Measurements from ENCODE around the gene KCNQ5. TPM values are rescaled to one million over a fixed set of nuclear protein-coding genes. Genes with fewer than 3 reads are reported as not detected.

KCNQ5 gene
- total and polyA plus RNA-seq, 2 donors (not counting 1 experiment from before 2014, with no cell fraction given), result 0.74 to 4.6 TPM

- H3K79me2 ChIP-seq (ENCODE audit: control insufficient read depth, insufficient read depth, low read length), result peaks cover 15% of the 10 kb centered on the region
- H3K27ac ChIP-seq (ENCODE audit: insufficient read depth, low read length), result no peak overlapping the region
- no peak overlapping the region for H3K4me3 ChIP-seq (replicated peaks in 1 of 4; ENCODE audit: control extremely low read depth in 1 of 4, insufficient read depth in 1 of 4, low read depth in 3 of 4, low read length in 4 of 4)
- no peak overlapping the region for H2AFZ ChIP-seq (ENCODE audit: low read length)
- no peaks in the 10 kb centered on the region for H3K27me3 ChIP-seq (ENCODE audit: control insufficient read depth, insufficient read depth, low read length)
- no peaks in the 10 kb centered on the region for H3K9me3 ChIP-seq (ENCODE audit: control insufficient read depth, insufficient read depth, low read depth, low read length)
- DNase-seq (ENCODE audit: low read depth in 2 of 2), result no peak
- H3K4me1 ChIP-seq (ENCODE audit: control insufficient read depth, extremely low read depth, insufficient read depth, low read length), result peaks cover 2% of the 10 kb centered on the region
- no peak overlapping the region for H3K9ac ChIP-seq (ENCODE audit: insufficient read depth, low read length)
- no peaks in the 10 kb centered on the region for H3K36me3 ChIP-seq (ENCODE audit: control insufficient read depth, insufficient read depth, low read length)
- TF ChIP-seq EZH2 (IDR thresholded peaks at IDR 0.05; ENCODE audit: low read length, missing control alignments) (no peak), CTCF (conservative IDR thresholded peaks at IDR 0.05 in 1 of 2, IDR thresholded peaks at IDR 0.05 in 1 of 2; ENCODE audit: low read depth in 1 of 2, low read length in 2 of 2) (peak; percentile 63 to 78)
- H4K20me1 ChIP-seq (ENCODE audit: control insufficient read depth, extremely low read depth, insufficient read depth, low read length), result no peaks in the 10 kb centered on the region
- no peak overlapping the region for H3K4me2 ChIP-seq (ENCODE audit: extremely low read depth, insufficient read depth, low read length)
These were observed 2.8 kb downstream of the KCNQ5 start for GRCh38 chr6:72624557-72625160.

GRCh38 chr6:72626126-72626525, 4.3 kb downstream of the KCNQ5 start:
- Histone ChIP-seq H4K20me1 (ENCODE audit: control insufficient read depth, extremely low read depth, insufficient read depth, low read length) (no peaks in the 10 kb centered on the region), H3K4me3 (replicated peaks in 1 of 4; ENCODE audit: control extremely low read depth in 1 of 4, insufficient read depth in 1 of 4, low read depth in 3 of 4, low read length in 4 of 4) (no peak overlapping the region), H3K4me2 (ENCODE audit: extremely low read depth, insufficient read depth, low read length) (no peak overlapping the region), H3K4me1 (ENCODE audit: control insufficient read depth, extremely low read depth, insufficient read depth, low read length) (peaks cover 2% of the 10 kb centered on the region), H3K79me2 (ENCODE audit: control insufficient read depth, insufficient read depth, low read length) (peaks cover 15% of the 10 kb centered on the region), H3K9me3 (ENCODE audit: control insufficient read depth, insufficient read depth, low read depth, low read length) (no peaks in the 10 kb centered on the region), H2AFZ (ENCODE audit: low read length) (no peak overlapping the region), H3K27ac (ENCODE audit: insufficient read depth, low read length) (no peak overlapping the region), H3K9ac (ENCODE audit: insufficient read depth, low read length) (no peak overlapping the region), H3K36me3 (ENCODE audit: control insufficient read depth, insufficient read depth, low read length) (no peaks in the 10 kb centered on the region), H3K27me3 (ENCODE audit: control insufficient read depth, insufficient read depth, low read length) (no peaks in the 10 kb centered on the region)
- DNase-seq (ENCODE audit: low read depth in 2 of 2), result no peak
- TF ChIP-seq EZH2 (IDR thresholded peaks at IDR 0.05; ENCODE audit: low read length, missing control alignments), result no peak
- no peak for TF ChIP-seq CTCF (conservative IDR thresholded peaks at IDR 0.05 in 1 of 2, IDR thresholded peaks at IDR 0.05 in 1 of 2; ENCODE audit: low read depth in 1 of 2, low read length in 2 of 2)

GRCh38 chr6:72627539-72627938, 5.7 kb downstream of the KCNQ5 start:
- H3K4me3 ChIP-seq (replicated peaks in 1 of 4; ENCODE audit: control extremely low read depth in 1 of 4, insufficient read depth in 1 of 4, low read depth in 3 of 4, low read length in 4 of 4), result no peak overlapping the region

More at GRCh38 chr6:72627539-72627938, 5.7 kb downstream of the KCNQ5 start:
- no peaks in the 10 kb centered on the region for H3K9me3 ChIP-seq (ENCODE audit: control insufficient read depth, insufficient read depth, low read depth, low read length)
- DNase-seq (ENCODE audit: low read depth in 2 of 2), result no peak
- TF ChIP-seq CTCF (conservative IDR thresholded peaks at IDR 0.05 in 1 of 2, IDR thresholded peaks at IDR 0.05 in 1 of 2; ENCODE audit: low read depth in 1 of 2, low read length in 2 of 2), result no peak
- TF ChIP-seq EZH2 (IDR thresholded peaks at IDR 0.05; ENCODE audit: low read length, missing control alignments), result no peak
- no peak overlapping the region for H3K4me2 ChIP-seq (ENCODE audit: extremely low read depth, insufficient read depth, low read length)
- peaks cover 15% of the 10 kb centered on the region for H3K79me2 ChIP-seq (ENCODE audit: control insufficient read depth, insufficient read depth, low read length)
- no peak overlapping the region for H3K9ac ChIP-seq (ENCODE audit: insufficient read depth, low read length)
- H3K4me1 ChIP-seq (ENCODE audit: control insufficient read depth, extremely low read depth, insufficient read depth, low read length), result peaks cover 2% of the 10 kb centered on the region
- no peak overlapping the region for H2AFZ ChIP-seq (ENCODE audit: low read length)
- no peak overlapping the region for H3K27ac ChIP-seq (ENCODE audit: insufficient read depth, low read length)
- no peaks in the 10 kb centered on the region for H3K36me3 ChIP-seq (ENCODE audit: control insufficient read depth, insufficient read depth, low read length)
- no peaks in the 10 kb centered on the region for H3K27me3 ChIP-seq (ENCODE audit: control insufficient read depth, insufficient read depth, low read length)
- no peaks in the 10 kb centered on the region for H4K20me1 ChIP-seq (ENCODE audit: control insufficient read depth, extremely low read depth, insufficient read depth, low read length)
